HG03025 (cell line): Measurements from ENCODE around the gene SNED1.

Source experiments
- ATAC-seq: cut with Tn5 transposase; IDR thresholded peaks from one replicate; pipeline ENCODE4 v1.9.1; 2021; ENCODE audit warnings: mild to moderate bottlenecking, moderate library complexity; ENCODE audit not compliant: unreplicated experiment, low FRiP score

Gene SNED1

GRCh38 chr2:241020201-241020600 is 21.8 kb downstream of the SNED1 start:
- ATAC-seq: no peak

GRCh38 chr2:241020629-241021190 is 22.3 kb downstream of the SNED1 start:
- ATAC-seq: no peak

- no peak for ATAC-seq
These were observed 27.2 kb downstream of the SNED1 start for GRCh38 chr2:241025639-241026038.

GRCh38 chr2:241029599-241030332 is 31.3 kb downstream of the SNED1 start:
- no peak for ATAC-seq

- no peak for ATAC-seq
These were observed 31.9 kb downstream of the SNED1 start for GRCh38 chr2:241030333-241030680.

GRCh38 chr2:241030883-241031282 is 32.5 kb downstream of the SNED1 start:
- no peak for ATAC-seq

- ATAC-seq: no peak
These were observed 33.2 kb downstream of the SNED1 start for GRCh38 chr2:241031436-241032165.

- ATAC-seq: no peak
These were observed 35.0 kb downstream of the SNED1 start for GRCh38 chr2:241033336-241033987.

- no peak for ATAC-seq
These were observed 35.6 kb downstream of the SNED1 start for GRCh38 chr2:241033994-241034393.

GRCh38 chr2:241034490-241035141 is 36.2 kb downstream of the SNED1 start:
- ATAC-seq: no peak

- no peak for ATAC-seq
These were observed 36.9 kb downstream of the SNED1 start for GRCh38 chr2:241035142-241035817.

GRCh38 chr2:241035818-241036396 is 37.5 kb downstream of the SNED1 start:
- ATAC-seq: no peak

GRCh38 chr2:241036397-241036963 is 38.1 kb downstream of the SNED1 start:
- ATAC-seq: peak; percentile 77

- ATAC-seq: peak; percentile 29
These were observed 38.6 kb downstream of the SNED1 start for GRCh38 chr2:241036964-241037421.

GRCh38 chr2:241037498-241037897 is 39.1 kb downstream of the SNED1 start:
- no peak for ATAC-seq

- ATAC-seq: no peak
These were observed 40.2 kb downstream of the SNED1 start for GRCh38 chr2:241038374-241039180.

- no peak for ATAC-seq
These were observed 41.0 kb downstream of the SNED1 start for GRCh38 chr2:241039416-241039815.

- ATAC-seq: no peak
These were observed 41.8 kb downstream of the SNED1 start for GRCh38 chr2:241040081-241040803.
